ENCODE data around the gene SERGEF.

GRCh38 chr11:17763703-17764102, 249.1 kb downstream of the SERGEF start:
- no peak for TF ChIP-seq HNF4A (conservative IDR thresholded peaks at IDR 0.05)
- no peak for TF ChIP-seq CTCF (IDR thresholded peaks at IDR 0.05; ENCODE audit: low read depth, low read length, missing input control)
- TF ChIP-seq, protein P1, sequence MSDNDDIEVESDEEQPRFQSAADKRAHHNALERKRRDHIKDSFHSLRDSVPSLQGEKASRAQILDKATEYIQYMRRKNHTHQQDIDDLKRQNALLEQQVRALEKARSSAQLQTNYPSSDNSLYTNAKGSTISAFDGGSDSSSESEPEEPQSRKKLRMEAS (IDR thresholded peaks at IDR 0.05), result no peak
- TF ChIP-seq ZBTB33 (IDR thresholded peaks at IDR 0.05), result no peak
